ENCODE measurements around the gene TRPC3. TPM values are rescaled to one million over a fixed set of nuclear protein-coding genes. Genes with fewer than 3 reads are reported as not detected.

TRPC3 gene
- total RNA-seq, 1 experiment from 2014 or later = 0.25 TPM

GRCh38 chr4:121975784-121976183 is 23.9 kb upstream of the TRPC3 start:
- Histone ChIP-seq H3K9ac (ENCODE audit: low read length) (no peak overlapping the region), H4K20me1 (ENCODE audit: insufficient read depth) (no peaks in the 10 kb centered on the region), H3K4me2 (ENCODE audit: low read length) (no peak overlapping the region), H3K9me2 (ENCODE audit: insufficient read depth) (no peaks in the 10 kb centered on the region), H3K4me3 (replicated peaks in 1 of 2; ENCODE audit: low read depth in 1 of 2, low read length in 2 of 2) (no peak overlapping the region), H3K4me1 (ENCODE audit: control insufficient read depth in 1 of 2, insufficient read depth in 2 of 2, low read length in 2 of 2) (no peaks in the 10 kb centered on the region), H3K27me3 (ENCODE audit: insufficient read depth, low read length) (no peaks in the 10 kb centered on the region), H3K79me2 (ENCODE audit: insufficient read depth, low read length) (no peaks in the 10 kb centered on the region), H3K36me3 (ENCODE audit: control insufficient read depth in 1 of 2, insufficient read depth in 2 of 2, low read length in 2 of 2) (no peaks in the 10 kb centered on the region), H3K9me3 (ENCODE audit: control insufficient read depth in 1 of 2, insufficient read depth in 1 of 2, low read depth in 1 of 2, low read length in 2 of 2) (no peaks in the 10 kb centered on the region), H3K27ac (ENCODE audit: low read depth, low read length) (no peak overlapping the region), H2AFZ (ENCODE audit: low read depth, low read length, poor library complexity, severe bottlenecking) (no peak overlapping the region)
- ChIA-PET RAD21 (ENCODE audit: low non-redundant PET in 1 of 2, low total read pairs in 2 of 2, uncharacterized antibody in 2 of 2, unreplicated experiment in 2 of 2) (no interaction called here), POLR2A (no interaction called here), CTCF (no interaction called here)
- no TSS peak for BruUV-seq (replicated peaks)
- no peak for ATAC-seq
- DNase-seq (ENCODE audit: low read depth, low spot score) = no peak
- intact Hi-C loops (cut with micrococcal nuclease) = no loop called here
- TF ChIP-seq ZFX (IDR thresholded peaks at IDR 0.05) = no peak
- no peak for TF ChIP-seq ZNF274 (IDR thresholded peaks at IDR 0.05; ENCODE audit: low read depth, low read length)
- TF ChIP-seq SRF (IDR thresholded peaks at IDR 0.05; ENCODE audit: low read depth) = no peak
- TF ChIP-seq, protein P1, sequence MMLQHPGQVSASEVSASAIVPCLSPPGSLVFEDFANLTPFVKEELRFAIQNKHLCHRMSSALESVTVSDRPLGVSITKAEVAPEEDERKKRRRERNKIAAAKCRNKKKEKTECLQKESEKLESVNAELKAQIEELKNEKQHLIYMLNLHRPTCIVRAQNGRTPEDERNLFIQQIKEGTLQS (IDR thresholded peaks at IDR 0.05) = no peak
- no peak for TF ChIP-seq EZH2phosphoT487 (IDR thresholded peaks at IDR 0.05; ENCODE audit: borderline replicate concordance)
- TF ChIP-seq POLR2A (IDR thresholded peaks at IDR 0.05; ENCODE audit: borderline replicate concordance, extremely low read depth, insufficient read depth, insufficient read length) = no peak
- no peak for TF ChIP-seq POLR2AphosphoS5 (IDR thresholded peaks at IDR 0.05; ENCODE audit: low read depth, low read length)
- no peak for TF ChIP-seq YY1 (IDR thresholded peaks at IDR 0.05; ENCODE audit: extremely low read depth, insufficient replicate concordance, low read depth, low read length)
- no peak for TF ChIP-seq JUND (IDR thresholded peaks at IDR 0.05)
- TF ChIP-seq CTCF (IDR thresholded peaks at IDR 0.05 in 2 of 3, conservative IDR thresholded peaks at IDR 0.05 in 1 of 3; ENCODE audit: borderline replicate concordance in 1 of 3, insufficient read depth in 1 of 3, low read depth in 2 of 3, low read length in 2 of 3) = no peak
- TF ChIP-seq SP1 (IDR thresholded peaks at IDR 0.05; ENCODE audit: low read depth) = no peak
- TF ChIP-seq TCF7L2 (IDR thresholded peaks at IDR 0.05; ENCODE audit: borderline replicate concordance, extremely low read depth, insufficient read depth, insufficient read length) = no peak
- no peak for TF ChIP-seq RAD21 (IDR thresholded peaks at IDR 0.05; ENCODE audit: low read depth)
- TF ChIP-seq MAX (IDR thresholded peaks at IDR 0.05) = no peak
- TF ChIP-seq SIN3A (IDR thresholded peaks at IDR 0.05; ENCODE audit: low read depth) = no peak

Measured in HCT116 (cell line).